ENCODE results near the gene PSMD7.

DNA sequence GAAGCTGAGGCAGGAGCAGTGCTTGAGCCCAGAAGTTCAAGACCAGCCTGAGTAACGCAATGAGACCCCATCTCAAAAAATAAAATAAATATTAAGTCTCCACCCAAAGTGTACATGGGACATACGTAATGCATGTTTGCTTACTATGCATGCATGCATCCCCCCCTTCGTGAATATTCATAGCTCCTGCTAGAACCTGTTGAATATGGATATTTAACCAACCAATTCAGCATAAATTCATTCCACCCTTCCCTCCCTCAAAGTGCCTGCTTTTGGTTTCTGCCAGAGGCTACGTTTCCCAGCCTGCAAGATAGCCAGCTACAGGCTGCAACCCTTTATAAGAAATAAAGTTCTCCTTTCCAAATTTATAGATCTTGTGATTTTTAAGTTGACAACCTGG, 12.9 kb upstream of the PSMD7 start:
- TF ChIP-seq, protein P1, sequence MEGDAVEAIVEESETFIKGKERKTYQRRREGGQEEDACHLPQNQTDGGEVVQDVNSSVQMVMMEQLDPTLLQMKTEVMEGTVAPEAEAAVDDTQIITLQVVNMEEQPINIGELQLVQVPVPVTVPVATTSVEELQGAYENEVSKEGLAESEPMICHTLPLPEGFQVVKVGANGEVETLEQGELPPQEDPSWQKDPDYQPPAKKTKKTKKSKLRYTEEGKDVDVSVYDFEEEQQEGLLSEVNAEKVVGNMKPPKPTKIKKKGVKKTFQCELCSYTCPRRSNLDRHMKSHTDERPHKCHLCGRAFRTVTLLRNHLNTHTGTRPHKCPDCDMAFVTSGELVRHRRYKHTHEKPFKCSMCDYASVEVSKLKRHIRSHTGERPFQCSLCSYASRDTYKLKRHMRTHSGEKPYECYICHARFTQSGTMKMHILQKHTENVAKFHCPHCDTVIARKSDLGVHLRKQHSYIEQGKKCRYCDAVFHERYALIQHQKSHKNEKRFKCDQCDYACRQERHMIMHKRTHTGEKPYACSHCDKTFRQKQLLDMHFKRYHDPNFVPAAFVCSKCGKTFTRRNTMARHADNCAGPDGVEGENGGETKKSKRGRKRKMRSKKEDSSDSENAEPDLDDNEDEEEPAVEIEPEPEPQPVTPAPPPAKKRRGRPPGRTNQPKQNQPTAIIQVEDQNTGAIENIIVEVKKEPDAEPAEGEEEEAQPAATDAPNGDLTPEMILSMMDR (conservative IDR thresholded peaks at IDR 0.05 in 1 of 2, IDR thresholded peaks at IDR 0.05 in 1 of 2; ENCODE audit: extremely low read depth in 1 of 2, insufficient read depth in 1 of 2, low read depth in 1 of 2, low read length in 2 of 2): no peak
- TF ChIP-seq EZH2 (IDR thresholded peaks at IDR 0.05; ENCODE audit: borderline replicate concordance, low read length): no peak

Measured in mammary epithelial cell (primary cell).